PC-9 (cell line): ENCODE data around the gene LSG1. TPM values are rescaled to one million over a fixed set of nuclear protein-coding genes. Genes with fewer than 3 reads are reported as not detected.

Experiments used
- BruUV-seq: library from RNA; stranded (reverse); fragments of 400-500 nt; replicated peaks from 2 replicates; lab custom pipeline; 2021; lab: Mats Ljungman, UMichigan
- CTCF ChIA-PET: fragments of 300-600 bp; sonication (Branson Sonifier 250); formaldehyde crosslinking; loops from one replicate; lab custom pipeline; 2022; ENCODE audit warnings: antibody characterized with exemption; lab: Charles Lee
- POLR2A ChIA-PET: fragments of 300-600 bp; sonication (Branson Sonifier 250); formaldehyde crosslinking; loops from one replicate; lab custom pipeline; 2022; ENCODE audit warnings: antibody characterized with exemption; ENCODE audit not compliant: unreplicated experiment; lab: Charles Lee
- DNase-seq, 2 experiments: peaks; one replicate each; pipeline versions ENCODE4 v3.0.0 to v3.0.0-alpha.2; 2015 to 2022; ENCODE audit warnings: mixed read lengths in 1 of 2
- H2AFZ ChIP-seq: fragments of 200-600 bp; sonication (generic); 2 replicates; pipeline ENCODE4 v1.8.1; 2017; ENCODE audit warnings: antibody characterized with exemption
- H3F3A ChIP-seq: fragments of 200-600 bp; sonication (generic); 2 replicates; pipeline ENCODE4 v1.8.1; 2017; ENCODE audit warnings: antibody characterized with exemption, mild to moderate bottlenecking, low read depth; ENCODE audit not compliant: insufficient read depth
- H3K27ac ChIP-seq: fragments of 200-600 bp; sonication (generic); 2 replicates; pipeline ENCODE4 v1.6.1; 2016; ENCODE audit warnings: mixed run types
- H3K27me3 ChIP-seq: fragments of 200-600 bp; sonication (generic); 2 replicates; pipeline ENCODE4 v1.6.1; 2016; ENCODE audit warnings: low read depth, mixed run types; ENCODE audit not compliant: insufficient read depth
- H3K36me3 ChIP-seq: fragments of 200-600 bp; sonication (generic); 2 replicates; pipeline ENCODE4 v1.6.1; 2016; ENCODE audit warnings: low read depth, mixed run types
- H3K4me1 ChIP-seq: fragments of 200-600 bp; sonication (generic); replicated peaks from 2 replicates; pipeline ENCODE4 v1.6.1; 2016; ENCODE audit warnings: mixed run types; ENCODE audit not compliant: insufficient read depth
- H3K4me2 ChIP-seq: fragments of 200-600 bp; sonication (generic); 2 replicates; pipeline ENCODE4 v1.6.1; 2017; ENCODE audit warnings: mixed run types
- H3K4me3 ChIP-seq: fragments of 200-600 bp; sonication (generic); 2 replicates; pipeline ENCODE4 v1.6.1; 2016; ENCODE audit warnings: mixed run types
- H3K79me2 ChIP-seq: fragments of 200-600 bp; sonication (generic); 2 replicates; pipeline ENCODE4 v1.6.1; 2017; ENCODE audit warnings: low read depth, mixed run types
- H3K9me2 ChIP-seq: fragments of 200-600 bp; sonication (generic); 2 replicates; pipeline ENCODE4 v1.8.1; 2017; ENCODE audit warnings: mild to moderate bottlenecking; ENCODE audit not compliant: insufficient read depth
- H3K9me3 ChIP-seq: fragments of 200-600 bp; sonication (generic); 2 replicates; pipeline ENCODE4 v1.8.1; 2016; ENCODE audit warnings: low read depth; ENCODE audit not compliant: insufficient read depth
- H4K20me1 ChIP-seq: fragments of 200-600 bp; sonication (generic); 2 replicates; pipeline ENCODE4 v1.8.1; 2017; ENCODE audit not compliant: insufficient read depth
- CTCF ChIP-seq: fragments of 200-600 bp; sonication (generic); conservative IDR thresholded peaks from 2 replicates; pipeline ENCODE4 v1.6.1; 2017; ENCODE audit warnings: mixed run types, antibody characterized with exemption, mild to moderate bottlenecking, moderate library complexity
- EZH2 ChIP-seq: fragments of 200-600 bp; sonication (generic); IDR thresholded peaks from 2 replicates; pipeline ENCODE4 v1.8.0; 2017; ENCODE audit warnings: antibody characterized with exemption, low read depth
- intact Hi-C: fragments of 100-400 bp; cut with micrococcal nuclease; formaldehyde crosslinking; loops from one replicate; pipeline ENCODE4 v1.10.0; 2022; ENCODE audit not compliant: unreplicated experiment
- total RNA-seq: library from RNA; stranded (reverse); gene quantifications from 2 replicates; pipeline ENCODE4 v1.2.3, GENCODE V29; 2021

Gene LSG1
- total RNA-seq, 1 experiment from 2014 or later, result 71.8 TPM

GRCh38 chr3:194602669-194603171 lies 69.3 kb downstream of the LSG1 start:
- H3K27ac ChIP-seq, result no peak overlapping the region
- H3K36me3 ChIP-seq, result no peaks in the 10 kb centered on the region
- no TSS peak for BruUV-seq
- H3K9me2 ChIP-seq, result no peaks in the 10 kb centered on the region
- TF ChIP-seq CTCF, result no peak
- H3K4me3 ChIP-seq, result no peak overlapping the region
- intact Hi-C loops, result no loop called here
- ChIA-PET POLR2A (no interaction called here), CTCF (no interaction called here)
- no peaks in the 10 kb centered on the region for H3F3A ChIP-seq
- H3K27me3 ChIP-seq, result no peaks in the 10 kb centered on the region
- no peaks in the 10 kb centered on the region for H3K9me3 ChIP-seq
- H3K4me2 ChIP-seq, result no peak overlapping the region
- no peaks in the 10 kb centered on the region for H3K79me2 ChIP-seq
- no peaks in the 10 kb centered on the region for H4K20me1 ChIP-seq
- no peaks in the 10 kb centered on the region for H3K4me1 ChIP-seq
- no peak overlapping the region for H2AFZ ChIP-seq
- no peak for DNase-seq

- TF ChIP-seq EZH2, result no peak
- no peak for TF ChIP-seq CTCF
- Histone ChIP-seq H3K4me3 (no peak overlapping the region), H4K20me1 (no peaks in the 10 kb centered on the region), H3K27me3 (no peaks in the 10 kb centered on the region), H3K4me2 (no peak overlapping the region), H3F3A (peaks cover 6% of the 10 kb centered on the region; the same call in 1 of the 2 replicates), H3K9me3 (no peaks in the 10 kb centered on the region), H3K36me3 (no peaks in the 10 kb centered on the region), H3K4me1 (peaks cover 5% of the 10 kb centered on the region; the same call in 1 of the 2 replicates), H2AFZ (no peak overlapping the region), H3K27ac (no peak overlapping the region), H3K9me2 (no peaks in the 10 kb centered on the region), H3K79me2 (no peaks in the 10 kb centered on the region)
- ChIA-PET CTCF (no interaction called here), POLR2A (no interaction called here)
- BruUV-seq, result no TSS peak
- DNase-seq, result no peak
- intact Hi-C loops, result no loop called here
Measured at GRCh38 chr3:194598771-194599557, 73.0 kb downstream of the LSG1 start.

GRCh38 chr3:194596906-194597305 lies 75.1 kb downstream of the LSG1 start:
- H3K27ac ChIP-seq, result no peak overlapping the region
- H3K9me3 ChIP-seq, result no peaks in the 10 kb centered on the region
- peaks cover 22% of the 10 kb centered on the region for H3K4me1 ChIP-seq
- no peaks in the 10 kb centered on the region for H3K9me2 ChIP-seq
- CTCF ChIA-PET, result no interaction called here
- H3K4me3 ChIP-seq, result no peak overlapping the region
- TF ChIP-seq CTCF (no peak), EZH2 (no peak)
- POLR2A ChIA-PET, result no interaction called here
- H3K79me2 ChIP-seq, result no peaks in the 10 kb centered on the region
- BruUV-seq, result no TSS peak
- DNase-seq, result no peak
- intact Hi-C loops, result no loop called here
- H2AFZ ChIP-seq, result no peak overlapping the region
- no peaks in the 10 kb centered on the region for H3K36me3 ChIP-seq
- no peaks in the 10 kb centered on the region for H4K20me1 ChIP-seq
- no peak overlapping the region for H3K4me2 ChIP-seq
- H3K27me3 ChIP-seq, result no peaks in the 10 kb centered on the region
- H3F3A ChIP-seq, result peaks cover 21% of the 10 kb centered on the region
